HEK293T (cell line): Measurements from ENCODE around the gene TMEM240.

ENCODE experiments used
- ELF4 ChIP-seq: fragments of 450-650 bp; IDR thresholded peaks from 2 replicates; pipeline ENCODE4 v1.6.1; 2017; ENCODE audit warnings: antibody characterized with exemption
- FOXM1 ChIP-seq: fragments of 450-650 bp; IDR thresholded peaks from 2 replicates; pipeline ENCODE4 v1.6.1; 2017; ENCODE audit warnings: mild to moderate bottlenecking, borderline replicate concordance
- SP1 ChIP-seq: fragments of 450-650 bp; IDR thresholded peaks from 2 replicates; pipeline ENCODE4 v1.6.1; 2017
- SUZ12 ChIP-seq: fragments of 450-650 bp; IDR thresholded peaks from 2 replicates; pipeline ENCODE4 v1.6.1; 2016; ENCODE audit warnings: mild to moderate bottlenecking

GRCh38 chr1:1528301-1529267 lies 11.8 kb downstream of the TMEM240 start:
- no peak for TF ChIP-seq FOXM1
- TF ChIP-seq SUZ12, result no peak
- no peak for TF ChIP-seq ELF4
- TF ChIP-seq SP1, result no peak
